A673 (cell line): ENCODE data around the gene AP4E1. TPM values are rescaled to one million over a fixed set of nuclear protein-coding genes. Genes with fewer than 3 reads are reported as not detected.

Experiments used
- BruUV-seq: library from RNA; stranded (reverse); fragments of 400-500 nt; replicated peaks from 2 replicates; lab custom pipeline; 2021; lab: Mats Ljungman, UMichigan
- CTCF ChIA-PET: fragments of 300-600 bp; sonication (Branson Sonifier 250); formaldehyde crosslinking; loops from one replicate; lab custom pipeline; 2022; ENCODE audit warnings: antibody characterized with exemption; lab: Charles Lee
- POLR2A ChIA-PET: fragments of 300-600 bp; sonication (Branson Sonifier 250); formaldehyde crosslinking; loops from one replicate; lab custom pipeline; 2022; ENCODE audit warnings: antibody characterized with exemption; ENCODE audit not compliant: low non-redundant PET; lab: Charles Lee
- DNase-seq: peaks from one replicate; pipeline ENCODE4 v3.0.0-alpha.2; 2015; ENCODE audit warnings: low spot score
- H3K27ac ChIP-seq: fragments of 200-600 bp; sonication (generic); 2 replicates; pipeline ENCODE4 v1.5.1; 2016; ENCODE audit warnings: mixed run types, low read depth, mild to moderate bottlenecking, mixed read lengths, antibody characterized with exemption, low read length; ENCODE audit not compliant: poor library complexity, severe bottlenecking
- H3K27me3 ChIP-seq: fragments of 200-600 bp; sonication (generic); replicated peaks from 2 replicates; pipeline ENCODE4 v1.6.1; 2017; ENCODE audit warnings: mixed run types, low read depth, mild to moderate bottlenecking, mixed read lengths, antibody characterized with exemption, low read length; ENCODE audit not compliant: insufficient read depth, poor library complexity
- H3K36me3 ChIP-seq: fragments of 200-600 bp; sonication (generic); 2 replicates; pipeline ENCODE4 v1.6.1; 2016; ENCODE audit warnings: mixed run types, mild to moderate bottlenecking, mixed read lengths, antibody characterized with exemption, low read length; ENCODE audit not compliant: insufficient read depth, poor library complexity, severe bottlenecking
- H3K4me1 ChIP-seq: fragments of 200-600 bp; sonication (generic); 2 replicates; pipeline ENCODE4 v1.6.1; 2017; ENCODE audit warnings: mixed run types, mild to moderate bottlenecking, mixed read lengths, antibody characterized with exemption, low read length; ENCODE audit not compliant: insufficient read depth, poor library complexity, severe bottlenecking
- H3K4me3 ChIP-seq: fragments of 200-600 bp; sonication (generic); 2 replicates; pipeline ENCODE4 v1.5.1; 2016; ENCODE audit warnings: low read depth, mixed run types, mild to moderate bottlenecking, mixed read lengths, low read length; ENCODE audit not compliant: poor library complexity, severe bottlenecking
- H3K9me3 ChIP-seq: fragments of 200-600 bp; sonication (generic); 2 replicates; pipeline ENCODE4 v1.6.1; 2016; ENCODE audit warnings: mixed run types, low read depth, mild to moderate bottlenecking, mixed read lengths, antibody characterized with exemption, low read length; ENCODE audit not compliant: poor library complexity, severe bottlenecking
- CTCF ChIP-seq: fragments of 300-800, 200-600 bp; sonication (generic); conservative IDR thresholded peaks from 2 replicates; pipeline ENCODE4 v1.5.1; 2017; ENCODE audit warnings: low read depth, mild to moderate bottlenecking, antibody characterized with exemption, low read length, moderate library complexity, mixed read lengths
- EZH2 ChIP-seq: fragments of 200-600 bp; sonication (generic); IDR thresholded peaks from 2 replicates; pipeline ENCODE4 v1.6.1; 2017; ENCODE audit warnings: borderline replicate concordance, low read depth, mild to moderate bottlenecking, mixed read lengths, antibody characterized with exemption, low read length; ENCODE audit not compliant: poor library complexity, severe bottlenecking
- intact Hi-C: fragments of 100-400 bp; cut with micrococcal nuclease; formaldehyde crosslinking; loops from one replicate; pipeline ENCODE4 v1.10.0; 2022; ENCODE audit not compliant: unreplicated experiment
- total RNA-seq: library from RNA; stranded (reverse); gene quantifications from 2 replicates; pipeline ENCODE4 v1.2.3, GENCODE V29; 2021

The AP4E1 gene
- total RNA-seq, 1 experiment from 2014 or later = 13.9 TPM

- no peak for TF ChIP-seq EZH2
- TF ChIP-seq CTCF = no peak
- no peak for DNase-seq
- Histone ChIP-seq H3K4me3 (no peak overlapping the region), H3K27me3 (no peaks in the 10 kb centered on the region), H3K36me3 (peaks cover 23% of the 10 kb centered on the region), H3K4me1 (no peaks in the 10 kb centered on the region), H3K27ac (no peak overlapping the region), H3K9me3 (peaks cover 12% of the 10 kb centered on the region)
- ChIA-PET CTCF (no interaction called here), POLR2A (interaction anchor here (0.6 kb wide), 1 partner anchor 1102 kb away, joined by 4 read pairs; no protein-coding TSS in a partner anchor)
- no TSS peak for BruUV-seq
- intact Hi-C loops = no loop called here
These were observed 63.1 kb downstream of the AP4E1 start for GRCh38 chr15:50971542-50971941.

- Histone ChIP-seq H3K9me3 (peaks cover 12% of the 10 kb centered on the region), H3K4me3 (no peak overlapping the region), H3K36me3 (peaks cover 23% of the 10 kb centered on the region), H3K4me1 (no peaks in the 10 kb centered on the region), H3K27me3 (no peaks in the 10 kb centered on the region), H3K27ac (no peak overlapping the region)
- DNase-seq = no peak
- ChIA-PET CTCF (no interaction called here), POLR2A (no interaction called here)
- intact Hi-C loops = no loop called here
- TF ChIP-seq EZH2 = no peak
- no peak for TF ChIP-seq CTCF
- no TSS peak for BruUV-seq
These were observed 65.1 kb downstream of the AP4E1 start for GRCh38 chr15:50973605-50974004.

- CTCF ChIA-PET = no interaction called here
- H3K4me1 ChIP-seq = no peaks in the 10 kb centered on the region
- H3K27me3 ChIP-seq = no peaks in the 10 kb centered on the region
- intact Hi-C loops = no loop called here
- DNase-seq = no peak
- POLR2A ChIA-PET = no interaction called here
- no peaks in the 10 kb centered on the region for H3K36me3 ChIP-seq
- no peak for TF ChIP-seq CTCF
- TF ChIP-seq EZH2 = no peak
- no peak overlapping the region for H3K4me3 ChIP-seq
- BruUV-seq = no TSS peak
- no peak overlapping the region for H3K27ac ChIP-seq
- H3K9me3 ChIP-seq = no peaks in the 10 kb centered on the region
These were observed 68.7 kb downstream of the AP4E1 start for GRCh38 chr15:50977162-50977561.
